ENCODE measurements around the gene MB21D2.
"Not testable (repeated sequence)": the region's sequence is repeated elsewhere in the genome, so short reads cannot be mapped to it uniquely, and the experiment has no call there.

Gene MB21D2

DNA sequence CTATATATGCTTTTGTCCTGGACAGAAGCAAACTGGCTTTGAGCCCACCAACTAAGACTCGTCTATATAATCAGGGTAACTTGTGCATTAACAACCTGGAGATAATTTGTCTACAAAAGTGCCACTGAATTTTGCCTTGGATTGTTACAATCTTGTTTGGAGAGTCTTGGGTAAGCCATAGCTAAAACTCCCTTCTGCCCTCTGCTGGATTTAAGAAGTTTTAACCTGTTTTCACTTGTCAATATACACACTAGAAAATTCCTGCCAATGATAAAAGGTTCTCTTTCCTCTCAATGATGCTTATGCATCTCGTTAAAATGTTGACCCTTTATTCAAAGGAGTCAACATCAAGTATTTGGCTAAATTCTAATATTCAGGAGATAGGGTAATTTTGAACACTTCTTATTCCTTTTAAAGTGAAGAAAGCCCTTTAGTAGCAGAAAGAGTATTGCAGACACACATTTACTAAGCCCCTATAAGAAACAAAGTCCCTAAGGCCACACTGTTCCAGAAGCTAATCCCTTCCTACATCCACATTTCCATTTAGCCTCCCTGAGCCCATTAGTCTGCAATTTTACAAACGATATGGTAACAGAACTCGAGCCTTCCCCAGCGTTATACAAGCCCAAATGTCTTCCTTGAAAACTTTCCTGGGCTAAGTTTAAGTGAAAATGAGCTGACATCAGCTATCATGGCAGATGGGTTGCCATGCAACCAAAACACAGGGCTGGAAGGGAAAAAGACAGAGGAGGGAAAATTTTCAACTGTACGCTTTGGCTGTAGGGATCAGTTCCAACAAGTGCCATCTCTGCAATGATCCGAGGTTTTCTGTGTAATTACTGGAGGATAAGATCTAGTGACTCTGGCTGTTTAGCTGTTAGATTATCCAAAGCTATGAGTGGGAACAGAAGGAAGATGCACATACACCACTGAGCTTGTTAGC is 114.4 kb downstream of the MB21D2 start:
- no peak for DNase-seq (ENCODE audit: low read depth)

DNA sequence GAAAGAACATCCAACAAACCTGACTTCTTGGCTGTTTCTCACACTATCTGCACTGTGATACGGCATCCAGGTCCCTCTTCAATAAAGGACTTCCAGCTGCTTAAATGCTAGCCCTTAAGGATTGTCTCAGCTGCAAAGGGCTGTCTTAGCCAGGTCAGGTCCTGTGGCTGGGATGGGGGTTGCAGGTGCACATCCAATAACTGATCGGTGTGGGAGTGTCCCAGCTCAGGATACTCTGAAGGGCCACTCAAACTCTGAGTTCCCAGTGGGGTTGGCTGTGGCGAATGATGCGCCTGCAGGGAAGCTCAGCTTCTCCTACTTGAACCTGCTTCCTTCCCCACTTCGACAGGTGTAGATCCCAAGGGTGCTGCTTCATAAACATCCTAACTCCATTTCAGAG is 115.7 kb downstream of the MB21D2 start:
- DNase-seq (ENCODE audit: low read depth): no peak

- DNase-seq (ENCODE audit: low read depth): no peak
Observed at GRCh38 chr3:192799721-192800120, 117.9 kb downstream of the MB21D2 start.

DNA sequence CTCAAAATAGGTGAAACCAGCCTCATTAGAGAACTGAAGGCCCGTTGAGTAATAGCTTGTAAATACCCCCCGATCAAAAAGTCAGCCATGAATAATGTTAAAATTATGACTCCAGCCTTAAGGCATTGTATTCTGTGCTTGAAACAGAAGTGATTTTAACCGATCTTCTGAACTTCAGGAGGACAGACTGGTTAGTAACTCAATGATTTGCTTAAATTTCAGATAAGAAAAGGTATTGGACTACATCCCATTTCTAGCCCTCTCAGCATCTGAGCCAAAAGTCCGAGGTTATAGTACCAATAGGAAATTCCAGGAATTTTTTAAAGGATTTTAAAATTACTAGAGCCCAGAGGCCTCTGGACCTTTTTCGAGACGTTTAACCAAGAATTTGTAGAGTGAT is 122.6 kb downstream of the MB21D2 start:
- no peak for DNase-seq (ENCODE audit: low read depth)

DNA sequence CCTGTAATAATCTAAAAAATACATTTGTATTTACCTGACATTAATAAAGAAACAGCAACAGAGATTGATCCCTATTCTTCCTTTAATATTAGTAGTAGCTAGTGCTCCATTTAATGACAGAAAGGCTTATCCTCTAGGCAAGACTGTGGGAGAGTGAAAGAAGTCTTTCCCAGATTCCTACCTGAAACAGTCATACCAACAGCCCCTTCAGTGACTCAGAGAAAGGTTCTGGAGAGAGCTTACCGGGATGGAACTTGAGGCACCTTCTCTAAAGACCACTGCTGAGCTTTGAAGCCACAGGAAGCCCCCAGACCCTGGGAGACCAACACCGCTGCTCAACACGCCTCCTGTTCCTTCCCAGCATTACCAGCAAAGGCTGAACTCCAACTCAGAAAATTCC is 123.4 kb downstream of the MB21D2 start:
- DNase-seq (ENCODE audit: low read depth): no peak

DNA sequence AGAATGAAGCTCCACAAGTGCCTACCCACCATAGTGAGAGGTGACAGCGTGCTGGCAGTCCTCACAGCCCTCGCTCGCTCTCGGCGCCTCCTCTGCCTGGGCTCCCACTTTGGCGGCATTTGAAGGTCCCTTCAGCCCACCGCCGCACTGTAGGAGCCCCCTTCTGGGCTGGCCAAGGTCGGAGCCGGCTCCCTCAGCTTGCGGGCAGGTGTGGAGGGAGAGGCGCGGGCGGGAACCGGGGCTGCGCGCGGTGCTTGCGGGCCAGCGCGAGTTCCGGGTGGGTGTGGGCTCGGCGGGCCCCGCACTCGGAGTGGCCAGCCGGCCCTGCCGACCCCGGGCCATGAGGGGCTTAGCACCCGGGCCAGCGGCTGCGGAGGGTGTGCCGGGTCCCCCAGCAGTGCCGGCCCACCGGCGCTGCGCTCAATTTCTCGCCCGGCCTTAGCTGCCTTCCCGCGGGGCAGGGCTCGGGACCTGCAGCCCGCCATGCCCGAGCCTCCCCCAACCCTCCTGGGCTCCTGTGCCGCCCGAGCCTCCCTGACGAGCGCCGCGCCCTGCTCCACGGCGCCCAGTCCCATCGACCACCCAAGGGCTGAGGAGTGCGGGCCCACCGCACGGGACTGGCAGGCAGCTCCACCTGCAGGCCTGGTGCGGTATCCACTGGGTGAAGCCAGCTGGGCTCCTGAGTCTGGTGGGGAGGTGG is 128.7 kb downstream of the MB21D2 start:
- not testable (repeated sequence) for DNase-seq (ENCODE audit: low read depth)

DNA sequence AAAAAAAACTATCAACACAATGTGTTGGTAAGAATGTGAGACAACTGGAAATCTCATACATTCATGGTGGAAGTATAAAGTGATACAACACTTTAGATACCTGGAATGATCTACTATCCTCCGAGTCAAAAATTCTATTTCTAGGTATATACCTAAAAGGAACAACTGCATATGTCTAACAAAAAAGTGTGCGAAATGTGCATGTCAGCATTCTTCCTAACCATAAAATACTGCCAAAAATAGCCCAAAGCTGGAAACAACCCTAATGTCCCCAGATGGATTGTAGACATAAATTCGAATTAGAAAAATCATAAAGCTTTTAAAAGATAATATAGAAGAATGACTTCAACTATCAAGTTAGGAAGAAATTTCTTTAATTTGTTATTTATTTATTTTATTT is 139.1 kb downstream of the MB21D2 start:
- no peak for DNase-seq (ENCODE audit: low read depth)

DNA sequence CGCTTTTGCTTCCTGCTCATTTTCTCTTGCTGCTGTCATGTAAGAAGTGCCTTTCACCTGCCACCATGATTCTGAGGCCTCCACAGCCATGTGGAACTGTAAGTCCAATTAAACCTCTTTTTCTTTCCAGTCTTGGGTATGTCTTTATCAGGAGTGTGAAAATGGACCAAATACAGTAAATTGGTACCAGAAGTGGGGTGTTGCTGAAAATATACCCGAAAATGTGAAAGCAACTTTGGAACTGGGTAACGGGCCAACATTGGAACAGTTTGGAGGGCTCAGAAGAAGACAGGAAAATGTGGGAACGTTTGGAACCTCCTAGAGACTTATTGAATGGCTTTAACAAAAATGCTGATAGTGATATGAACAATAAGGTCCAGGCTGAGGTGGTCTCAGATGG is 143.3 kb downstream of the MB21D2 start:
- DNase-seq (ENCODE audit: low read depth): not testable (repeated sequence)

GRCh38 chr3:192772240-192772894 is 145.3 kb downstream of the MB21D2 start:
- no peak for DNase-seq (ENCODE audit: low read depth)

GRCh38 chr3:192758654-192759053 is 159.0 kb downstream of the MB21D2 start:
- DNase-seq (ENCODE audit: low read depth): no peak

DNA sequence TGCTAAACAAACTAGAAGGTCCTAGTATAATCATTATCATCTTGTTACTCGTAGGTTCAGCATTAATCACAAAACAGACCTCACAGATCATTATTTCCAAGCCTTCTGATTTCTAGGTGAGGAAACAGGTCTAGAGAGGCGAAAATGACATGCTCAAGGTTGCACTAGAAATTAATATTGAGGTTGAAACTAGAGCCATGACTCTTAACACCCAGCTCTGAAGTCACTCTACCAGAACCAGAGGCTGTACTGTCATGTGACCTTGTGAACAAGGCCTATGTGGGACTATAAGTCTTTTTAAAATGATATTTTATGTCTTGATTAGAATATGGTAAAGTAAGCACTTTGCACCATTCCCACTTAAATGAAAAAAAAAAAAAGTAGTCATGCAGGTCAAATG is 166.5 kb downstream of the MB21D2 start:
- no peak for DNase-seq (ENCODE audit: low read depth)

DNA sequence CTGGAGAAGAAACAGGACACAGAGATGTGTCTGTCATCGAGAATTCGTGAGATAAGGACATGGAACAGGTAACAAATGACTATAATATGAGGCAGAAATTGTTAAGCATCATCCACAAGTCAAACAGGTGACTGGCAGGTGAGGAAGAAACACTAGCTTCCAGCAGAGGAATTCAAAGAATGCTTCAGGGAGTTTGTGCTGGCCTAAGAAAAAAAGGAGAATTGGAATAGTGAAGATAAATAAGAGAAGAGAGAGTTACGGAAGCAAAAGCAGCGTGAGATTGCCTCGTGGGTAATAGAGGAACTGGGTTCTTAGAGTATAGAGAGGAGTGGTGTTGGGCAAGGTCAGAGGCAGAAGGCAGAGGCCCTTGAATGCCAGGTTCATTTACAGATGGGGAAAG is 167.5 kb downstream of the MB21D2 start:
- no peak for DNase-seq (ENCODE audit: low read depth)

DNA sequence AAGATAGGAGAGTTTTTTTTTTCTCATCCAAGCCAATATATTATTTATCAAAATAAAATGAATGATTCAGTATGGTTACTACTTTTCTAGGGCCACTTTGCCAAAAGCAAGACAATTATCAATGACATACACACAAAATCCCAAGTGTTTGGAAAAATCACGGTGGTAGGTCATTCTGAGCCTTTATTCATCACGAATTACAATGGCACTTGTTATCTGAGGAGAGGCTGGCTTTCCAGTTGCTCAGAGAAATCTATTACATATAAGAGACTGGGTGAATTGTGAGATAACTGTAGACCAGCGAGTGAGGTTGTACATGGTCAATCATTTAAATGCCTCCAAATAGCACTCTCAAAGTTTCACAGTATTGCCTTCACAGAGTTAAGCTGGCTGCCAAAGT is 169.9 kb downstream of the MB21D2 start:
- DNase-seq (ENCODE audit: low read depth): no peak

GRCh38 chr3:192747145-192747544 is 170.5 kb downstream of the MB21D2 start:
- DNase-seq (ENCODE audit: low read depth): no peak
